Measurements from ENCODE around the gene LY86.

LY86 gene

DNA sequence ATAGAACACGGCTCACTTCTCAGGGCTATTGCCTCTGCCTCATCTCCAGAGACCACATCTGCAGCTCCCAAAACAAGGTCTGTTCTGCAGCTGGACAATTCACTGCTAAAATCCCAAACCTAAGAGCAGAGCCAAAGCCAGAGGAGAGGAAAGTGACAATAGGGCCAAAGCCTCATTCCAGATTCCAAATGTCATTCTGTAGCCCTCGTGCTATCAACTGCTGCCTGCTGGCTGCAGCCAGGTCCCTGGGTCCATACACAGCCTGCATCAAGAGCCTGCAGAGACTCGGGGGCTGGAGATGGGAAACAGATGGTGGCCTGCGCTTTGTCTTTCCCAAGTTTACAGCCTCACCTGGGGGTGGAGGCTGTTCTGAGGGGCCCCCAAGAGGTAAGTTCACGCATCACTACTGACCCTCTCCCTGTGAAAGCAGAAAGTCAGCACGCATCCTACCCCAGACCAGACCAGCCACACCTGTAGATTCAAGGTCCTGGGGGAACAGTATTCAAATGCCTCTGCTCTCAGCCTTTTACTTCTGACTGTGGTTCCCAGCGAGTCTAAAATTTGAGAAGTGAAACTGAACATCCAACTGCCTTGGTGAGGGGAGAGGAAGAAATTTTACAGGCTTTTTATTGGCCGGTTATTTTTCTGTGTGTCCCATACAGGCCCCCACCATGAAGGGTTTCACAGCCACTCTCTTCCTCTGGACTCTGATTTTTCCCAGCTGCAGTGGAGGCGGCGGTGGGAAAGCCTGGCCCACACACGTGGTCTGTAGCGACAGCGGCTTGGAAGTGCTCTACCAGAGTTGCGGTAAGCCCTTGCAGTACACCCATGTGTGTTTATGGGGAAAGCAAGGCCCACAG is at the start of gene LY86:
Gene LY86, plus strand, starts transcription at position 657 of the 860 bp plus-strand sequence. Its CDS starts 15 bp downstream, at position 672.
- DNase-seq = no peak

- DNase-seq = no peak
These were observed 49.5 kb upstream of the LY86 start for GRCh38 chr6:6539036-6539435.

- DNase-seq = no peak
These were observed 46.2 kb upstream of the LY86 start for GRCh38 chr6:6542357-6542756.

- DNase-seq = no peak
These were observed 45.2 kb upstream of the LY86 start for GRCh38 chr6:6543181-6543879.

- DNase-seq = no peak
These were observed 42.8 kb upstream of the LY86 start for GRCh38 chr6:6545616-6546317.

- DNase-seq = peak; percentile 63 to 74
These were observed 42.0 kb upstream of the LY86 start for GRCh38 chr6:6546318-6547109.

GRCh38 chr6:6547110-6547879 is 41.2 kb upstream of the LY86 start:
- peak; percentile 63 to 84 for DNase-seq

DNA sequence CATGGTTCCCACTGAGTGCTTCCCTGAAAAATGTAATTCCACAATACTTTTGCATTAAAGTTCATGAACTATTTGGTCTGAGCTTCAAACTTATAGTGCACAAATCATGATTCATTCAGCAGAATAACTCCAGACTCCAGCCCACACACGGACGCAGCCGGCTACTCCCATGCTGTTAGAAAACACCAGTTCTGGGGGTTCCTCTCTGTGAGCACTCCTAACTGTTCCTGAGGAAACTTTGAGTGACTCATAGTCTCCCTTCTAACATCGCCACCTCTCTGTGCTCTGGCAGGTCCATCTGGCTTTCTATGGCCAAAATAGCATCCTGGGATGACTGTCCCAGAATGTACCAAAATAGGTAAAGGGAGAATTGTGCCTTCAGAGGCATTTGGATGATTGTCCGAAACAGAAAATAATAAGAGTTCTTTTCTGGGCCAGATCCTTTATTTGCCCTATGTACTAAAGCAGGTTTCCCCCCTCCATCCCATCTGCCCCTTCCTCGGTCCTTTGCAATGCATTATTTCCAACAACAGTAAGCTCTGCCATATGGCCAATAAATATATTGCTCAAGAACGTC is 32.3 kb upstream of the LY86 start:
- DNase-seq = no peak

GRCh38 chr6:6556738-6557503 is 31.6 kb upstream of the LY86 start:
- peak; percentile 24 to 72 for DNase-seq

DNA sequence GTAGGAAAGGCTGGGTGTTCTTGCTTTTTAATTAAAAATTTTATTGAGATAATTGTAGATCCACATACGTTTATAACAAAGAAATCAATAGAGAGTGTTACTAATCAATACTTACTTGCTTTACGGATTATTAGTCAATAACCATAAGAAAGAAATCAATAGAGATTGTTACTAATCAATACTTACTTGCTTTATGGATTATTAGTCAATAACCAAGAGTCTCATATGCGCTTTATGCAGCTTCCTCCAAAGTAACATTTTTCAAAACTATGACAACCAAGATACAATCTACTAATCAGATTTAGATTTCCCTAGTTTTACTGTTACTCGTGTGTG is 31.0 kb upstream of the LY86 start:
- no peak for DNase-seq

DNA sequence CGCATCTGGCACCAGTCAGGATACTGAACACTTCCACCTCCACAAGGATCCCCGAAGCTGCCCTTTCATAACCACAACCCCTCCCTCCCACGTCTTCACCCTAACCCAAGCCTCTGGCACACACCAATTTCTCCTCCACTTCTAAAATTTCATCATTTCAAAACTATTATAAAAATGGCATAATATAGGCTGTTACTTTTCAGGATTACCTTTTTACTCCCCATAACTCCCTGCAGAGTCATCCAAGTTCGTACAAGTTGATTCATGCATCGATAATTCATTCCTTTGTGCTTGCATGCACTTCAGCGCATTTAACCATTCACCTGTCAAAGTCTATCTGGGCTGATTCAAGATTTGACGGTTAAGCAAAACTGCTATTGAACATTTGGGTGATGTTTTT is 30.6 kb upstream of the LY86 start:
- DNase-seq = no peak

- DNase-seq = no peak
These were observed 28.4 kb upstream of the LY86 start for GRCh38 chr6:6559994-6560570.

DNA sequence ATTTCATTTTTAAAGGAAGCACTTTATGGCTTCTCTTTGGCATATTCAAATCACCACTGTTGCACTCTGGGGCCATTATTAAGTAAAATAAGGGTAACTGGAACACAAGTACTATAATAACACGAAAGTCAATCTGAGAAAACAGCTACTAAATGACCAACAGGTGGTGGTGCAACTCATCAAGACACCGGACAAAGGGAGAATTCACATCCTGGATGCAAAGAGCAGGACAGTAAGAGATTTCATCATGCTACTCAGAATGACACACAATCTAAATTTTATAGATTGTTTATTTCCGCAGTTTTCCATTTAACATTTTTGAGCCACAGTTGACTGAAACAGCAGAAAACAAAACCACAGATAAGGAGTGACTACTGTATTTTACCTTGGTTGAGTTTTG is 27.6 kb upstream of the LY86 start:
- DNase-seq = peak in 1 of 2 experiments; percentile 3

DNA sequence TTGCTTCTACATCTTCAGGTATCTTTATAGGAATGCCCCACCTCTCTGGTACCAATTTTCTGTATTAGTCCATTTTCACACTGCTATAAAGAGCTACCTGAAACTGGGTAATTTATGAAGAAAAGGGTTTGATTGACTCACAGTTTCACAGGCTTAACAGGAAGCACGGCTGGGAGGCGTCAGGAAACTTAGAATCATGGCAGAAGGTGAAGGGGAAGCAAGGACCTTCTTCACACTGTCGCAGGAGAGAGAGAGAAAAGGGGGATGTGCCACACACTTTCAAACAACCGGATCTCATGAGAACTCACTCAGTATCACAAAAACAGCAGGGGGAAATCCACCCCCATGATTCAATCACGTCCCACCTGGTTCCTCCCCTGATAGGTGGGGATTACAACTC is 24.4 kb upstream of the LY86 start:
- DNase-seq = no peak

DNA sequence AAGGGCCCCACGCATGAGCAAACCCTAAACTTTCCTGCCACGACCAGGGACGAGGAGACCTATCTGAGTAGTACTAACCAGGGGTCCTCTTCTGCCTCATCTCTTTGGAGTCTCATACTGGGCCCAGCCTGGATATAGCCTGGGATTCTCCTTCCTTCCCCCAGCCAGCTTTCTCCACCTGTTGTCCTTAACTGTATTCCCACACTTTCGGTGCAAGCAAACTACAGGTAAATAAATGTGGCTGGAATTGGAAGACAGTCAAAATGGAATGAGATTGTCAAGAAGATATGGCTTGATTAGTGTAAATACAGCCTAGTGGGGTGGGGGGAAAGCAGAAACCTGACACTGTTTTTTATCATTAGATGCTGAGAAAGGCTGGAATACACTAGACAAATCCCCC is 23.5 kb upstream of the LY86 start:
- DNase-seq = no peak

DNA sequence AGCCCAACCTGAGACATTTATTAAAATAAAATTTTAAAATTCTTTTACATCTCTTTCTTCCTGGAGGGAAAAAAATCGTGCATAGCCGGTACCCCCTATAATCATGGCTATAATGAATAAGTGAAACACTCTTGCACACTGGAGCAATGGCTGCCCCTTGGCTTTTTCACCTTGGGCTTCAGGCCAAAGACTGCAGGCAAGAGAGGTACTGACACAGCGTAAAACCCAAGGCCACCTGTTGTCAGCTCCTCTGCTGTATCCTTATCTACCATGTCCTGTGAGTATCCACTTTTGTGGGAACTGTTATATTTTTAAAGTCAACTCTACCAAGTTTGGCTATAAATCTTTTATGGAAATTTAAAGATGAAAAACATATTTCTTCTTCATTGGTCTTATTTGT is 23.0 kb upstream of the LY86 start:
- DNase-seq = no peak

GRCh38 chr6:6566766-6567165 is 21.8 kb upstream of the LY86 start:
- DNase-seq = no peak

GRCh38 chr6:6569096-6569810 is 19.3 kb upstream of the LY86 start:
- no peak for DNase-seq

GRCh38 chr6:6569811-6570164 is 18.7 kb upstream of the LY86 start:
- no peak for DNase-seq
